GM12878 (cell line): ENCODE measurements around the gene GCFC2. TPM values are rescaled to one million over a fixed set of nuclear protein-coding genes. Genes with fewer than 3 reads are reported as not detected.

Source experiments
- ATAC-seq: fragments of 200-7000 bp; cut with Tn5 transposase; 3 replicates; pipeline ENCODE4 v1.9.1; 2020; ENCODE audit warnings: mild to moderate bottlenecking, moderate library complexity
- BruUV-seq: library from RNA; stranded (reverse); fragments of 400-500 nt; replicated peaks from 2 replicates; lab custom pipeline; 2021; lab: Mats Ljungman, UMichigan
- CTCF ChIA-PET: fragments of 300-600 bp; sonication (Branson Sonifier 250); formaldehyde crosslinking; extraction: SDS; loops from one replicate; lab custom pipeline; 2021; ENCODE audit warnings: inconsistent platforms; lab: Yijun Ruan, JAX
- POLR2A ChIA-PET: fragments of 350-600 bp; formaldehyde crosslinking; extraction: SDS; loops from one replicate; lab custom pipeline; 2021; ENCODE audit warnings: inconsistent platforms; lab: Charles Lee
- RAD21 ChIA-PET: fragments of 300-600 bp; sonication (Branson Sonifier 250); formaldehyde crosslinking; loops from one replicate; lab custom pipeline; 2023; ENCODE audit warnings: antibody characterized with exemption; ENCODE audit not compliant: unreplicated experiment; lab: Charles Lee
- SMC1A ChIA-PET: fragments of 300-600 bp; sonication (Branson Sonifier 250); formaldehyde crosslinking; loops from one replicate; lab custom pipeline; 2023; ENCODE audit not compliant: unreplicated experiment, uncharacterized antibody; lab: Charles Lee
- DNase-seq: peaks from one replicate; pipeline ENCODE4 v3.0.0-alpha.2; 2011; ENCODE audit warnings: low read depth, low spot score
- FAIRE-seq: peaks from 3 replicates; lab custom pipeline; 2011; peaks lifted over from hg19 to GRCh38; lab: Jason Lieb, UNC
- H2AFZ ChIP-seq: 2 replicates; pipeline ENCODE4 v1.6.0; 2011; ENCODE audit warnings: low read depth, low read length, control low read depth; ENCODE audit not compliant: control insufficient read depth
- H3K27ac ChIP-seq: 2 replicates; pipeline ENCODE4 v1.5.1; 2011; ENCODE audit warnings: control low read depth; ENCODE audit not compliant: control insufficient read depth, insufficient read depth
- H3K27me3 ChIP-seq, 2 experiments: replicated peaks in 1 of 2; 2 replicates each; pipeline versions ENCODE4 v1.6.0 to v1.6.1; 2011; ENCODE audit warnings: low read length in 1 of 2; ENCODE audit not compliant: control insufficient read depth in 2 of 2, insufficient read depth in 2 of 2
- H3K36me3 ChIP-seq, 2 experiments: 2 replicates each; pipeline ENCODE4 v1.5.1; 2011; ENCODE audit warnings: low read length in 1 of 2; ENCODE audit not compliant: control insufficient read depth in 2 of 2, insufficient read depth in 2 of 2
- H3K4me1 ChIP-seq: 2 replicates; pipeline ENCODE4 v1.6.1; 2011; ENCODE audit warnings: mild to moderate bottlenecking, low read length, moderate library complexity, mixed read lengths; ENCODE audit not compliant: control insufficient read depth, insufficient read depth
- H3K4me2 ChIP-seq: 2 replicates; pipeline ENCODE4 v1.6.0; 2011; ENCODE audit warnings: control low read depth; ENCODE audit not compliant: control insufficient read depth, insufficient read depth
- H3K4me3 ChIP-seq: fragments of 200-600 bp; sonication (generic); 2 replicates; pipeline ENCODE4 v1.5.1; 2016
- H3K79me2 ChIP-seq: 2 replicates; pipeline ENCODE4 v1.6.0; 2011; ENCODE audit warnings: low read length; ENCODE audit not compliant: control insufficient read depth, insufficient read depth
- H3K9ac ChIP-seq: 2 replicates; pipeline ENCODE4 v1.8.0; 2011; ENCODE audit warnings: low read length, control low read depth, mixed read lengths; ENCODE audit not compliant: control insufficient read depth, insufficient read depth
- H3K9me3 ChIP-seq: replicated peaks from 3 replicates; pipeline ENCODE4 v1.5.1; 2011; ENCODE audit warnings: mild to moderate bottlenecking, low read length; ENCODE audit not compliant: control insufficient read depth, insufficient read depth
- H4K20me1 ChIP-seq: 2 replicates; pipeline ENCODE4 v1.6.0; 2011; ENCODE audit not compliant: control insufficient read depth, insufficient read depth
- BRCA1 ChIP-seq: IDR thresholded peaks from 2 replicates; pipeline ENCODE4 v1.6.1; 2011; ENCODE audit warnings: low read depth, low read length, improper control_type of control experiment
- CBFB ChIP-seq: IDR thresholded peaks from 2 replicates; pipeline ENCODE4 v1.6.1; 2016; ENCODE audit warnings: antibody characterized with exemption, low read depth
- CBX5 ChIP-seq: sonication (generic); IDR thresholded peaks from 2 replicates; pipeline ENCODE4 v1.6.1; 2016; ENCODE audit warnings: low read depth, moderate library complexity, mild to moderate bottlenecking, inconsistent platforms
- IKZF2 ChIP-seq, 2 experiments: fragments of 450-650 bp; IDR thresholded peaks; 2 replicates each; pipeline ENCODE4 v1.6.1; 2017; ENCODE audit warnings: mild to moderate bottlenecking in 2 of 2, moderate library complexity in 2 of 2
- JUNB ChIP-seq: IDR thresholded peaks from 2 replicates; pipeline ENCODE4 v1.6.1; 2016; ENCODE audit warnings: antibody characterized with exemption, mild to moderate bottlenecking
- LARP7 ChIP-seq: fragments of 450-650 bp; IDR thresholded peaks from 2 replicates; pipeline ENCODE4 v1.6.1; 2017; ENCODE audit warnings: mild to moderate bottlenecking
- MYB ChIP-seq: fragments of 150-350 bp; IDR thresholded peaks from 2 replicates; pipeline ENCODE4 v1.6.1; 2014; ENCODE audit warnings: mild to moderate bottlenecking, low read depth, low read length, borderline replicate concordance
- RUNX3 ChIP-seq: IDR thresholded peaks from 2 replicates; pipeline ENCODE4 v1.6.1; 2012; ENCODE audit warnings: low read length, inconsistent platforms
- SREBF1 ChIP-seq: IDR thresholded peaks from 2 replicates; pipeline ENCODE4 v1.6.1; 2012; ENCODE audit warnings: mild to moderate bottlenecking, low read length
- SREBF2 ChIP-seq: IDR thresholded peaks from 2 replicates; pipeline ENCODE4 v1.6.1; 2012; ENCODE audit warnings: mild to moderate bottlenecking, low read length
- TARDBP ChIP-seq: IDR thresholded peaks from 2 replicates; pipeline ENCODE4 v1.6.1; 2016; ENCODE audit warnings: borderline replicate concordance
- ZNF622 ChIP-seq: fragments of 450-650 bp; IDR thresholded peaks from 2 replicates; pipeline ENCODE4 v1.6.1; 2017; ENCODE audit warnings: mild to moderate bottlenecking, inconsistent platforms
- ZZZ3 ChIP-seq: IDR thresholded peaks from 2 replicates; pipeline ENCODE4 v1.6.1; 2011; ENCODE audit warnings: low read depth; ENCODE audit not compliant: control insufficient read depth, insufficient read length
- WGBS: methylation state at CpG from one replicate; pipeline ENCODE4 v1.1.6; 2016; ENCODE audit warnings: low lambda C conversion rate; ENCODE audit not compliant: insufficient replicate concordance, insufficient coverage; ENCODE audit errors: missing lambda C conversion rate; 5-methylcytosine and 5-hydroxymethylcytosine counted together
- in situ Hi-C: fragments of 300-500 bp; cut with MboI; formaldehyde crosslinking; loops from 9 replicates; pipeline ENCODE4 v1.14.3; 2018; ENCODE audit warnings: mixed read lengths
- intact Hi-C: fragments of 100-400 bp; cut with micrococcal nuclease; formaldehyde crosslinking; loops from one replicate; pipeline ENCODE4 v1.14.2; 2022; ENCODE audit not compliant: unreplicated experiment
- polyA plus RNA-seq, 11 experiments: library from polyadenylated mRNA; depleted of rRNA in 4 of 11; unstranded in 6 of 11; stranded (reverse) in 5 of 11; fragments of >200 nt; fragmentation: Nextera tagmentation in 4 of 11; fragmentation: Illumina TruSeq in 1 of 11; extraction: Ambion mirVana in 4 of 11; extraction: Trizol in 1 of 11; gene quantifications; 1 replicate in 1 of 11; 2 replicates in 10 of 11; pipeline versions ENCODE4 v1.2.1 to v1.2.3, GENCODE V29; 2011 to 2016; ENCODE audit warnings: inconsistent platforms in 2 of 11, missing spikeins in 2 of 11, low read depth in 1 of 11
- total RNA-seq, 4 experiments: library from RNA; depleted of rRNA in 3 of 4; stranded (reverse); fragments of >200 nt in 3 of 4; fragmentation: Illumina TruSeq in 1 of 4; extraction: Trizol in 1 of 4; gene quantifications; 2 replicates each; pipeline versions ENCODE4 v1.2.1 to v1.2.3, GENCODE V29; 2013 to 2021
- TF ChIP-seq, protein P1 (sequence below): fragments of 450-650 bp; formaldehyde crosslinking; IDR thresholded peaks from 2 replicates; pipeline ENCODE4 v1.4.0; 2022; ENCODE audit warnings: mild to moderate bottlenecking, moderate library complexity
- TF ChIP-seq, protein P2 (sequence below): IDR thresholded peaks from 2 replicates; pipeline ENCODE4 v1.6.1; 2012; ENCODE audit warnings: low read length, inconsistent platforms
- TF ChIP-seq, protein P3 (sequence below): fragments of 450-650 bp; IDR thresholded peaks from 2 replicates; pipeline ENCODE4 v1.6.1; 2014; ENCODE audit warnings: mild to moderate bottlenecking

GCFC2 gene
- total and polyA plus RNA-seq, 10 of the 15 experiments (the other 5 are each of a cell fraction or from before 2014, with no cell fraction given): 15.5 to 36.5 (median 27.4) TPM

DNA sequence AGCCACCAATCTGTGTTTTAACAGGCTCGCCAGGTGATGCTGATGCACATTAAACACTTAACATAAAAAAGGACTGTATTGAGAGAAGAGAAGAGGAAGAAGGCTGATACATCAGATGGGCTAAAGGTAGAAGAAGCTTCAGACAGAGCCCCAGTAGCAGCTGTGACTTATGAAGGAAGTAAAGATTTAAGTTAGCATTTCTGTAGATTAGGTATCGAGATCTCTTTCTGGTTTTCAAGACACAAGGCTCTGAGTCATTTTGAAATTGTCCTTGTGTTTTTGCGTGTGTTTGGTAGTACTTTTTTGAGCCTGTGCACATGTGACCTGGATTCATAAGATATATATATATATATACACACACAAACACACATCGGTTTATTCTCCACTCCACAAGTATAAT is 40.6 kb upstream of the GCFC2 start:
- ChIA-PET CTCF (no interaction called here), SMC1A (interaction anchor here (1.0 kb wide), 1 partner anchor 17 kb away, joined by 3 read pairs; no protein-coding TSS in a partner anchor), POLR2A (no interaction called here), RAD21 (no interaction called here)
- ATAC-seq (peak; percentile 40; the same call in 2 of the 3 replicates), FAIRE-seq (no peak), DNase-seq (peak; percentile 16)
- no TSS peak for BruUV-seq
- peaks cover 11% of the 10 kb centered on the region for H3K4me1 ChIP-seq
- WGBS: 26% methylated on average over 4 of the region's 4 CpGs
- H3K9ac ChIP-seq: no peak overlapping the region
- no peak for TF ChIP-seq LARP7
- peak; percentile 14; the same call in 1 of the 2 replicates for TF ChIP-seq RUNX3
- TF ChIP-seq TARDBP: no peak
- no peak for TF ChIP-seq SREBF1
- no peak for TF ChIP-seq IKZF2 (IDR thresholded peaks at IDR 0.05)
- TF ChIP-seq CBX5: peak; percentile 53; the same call in 1 of the 2 replicates
- no peak for TF ChIP-seq ZZZ3
- TF ChIP-seq MYB: no peak
- TF ChIP-seq BRCA1: no peak
- TF ChIP-seq, protein P1, sequence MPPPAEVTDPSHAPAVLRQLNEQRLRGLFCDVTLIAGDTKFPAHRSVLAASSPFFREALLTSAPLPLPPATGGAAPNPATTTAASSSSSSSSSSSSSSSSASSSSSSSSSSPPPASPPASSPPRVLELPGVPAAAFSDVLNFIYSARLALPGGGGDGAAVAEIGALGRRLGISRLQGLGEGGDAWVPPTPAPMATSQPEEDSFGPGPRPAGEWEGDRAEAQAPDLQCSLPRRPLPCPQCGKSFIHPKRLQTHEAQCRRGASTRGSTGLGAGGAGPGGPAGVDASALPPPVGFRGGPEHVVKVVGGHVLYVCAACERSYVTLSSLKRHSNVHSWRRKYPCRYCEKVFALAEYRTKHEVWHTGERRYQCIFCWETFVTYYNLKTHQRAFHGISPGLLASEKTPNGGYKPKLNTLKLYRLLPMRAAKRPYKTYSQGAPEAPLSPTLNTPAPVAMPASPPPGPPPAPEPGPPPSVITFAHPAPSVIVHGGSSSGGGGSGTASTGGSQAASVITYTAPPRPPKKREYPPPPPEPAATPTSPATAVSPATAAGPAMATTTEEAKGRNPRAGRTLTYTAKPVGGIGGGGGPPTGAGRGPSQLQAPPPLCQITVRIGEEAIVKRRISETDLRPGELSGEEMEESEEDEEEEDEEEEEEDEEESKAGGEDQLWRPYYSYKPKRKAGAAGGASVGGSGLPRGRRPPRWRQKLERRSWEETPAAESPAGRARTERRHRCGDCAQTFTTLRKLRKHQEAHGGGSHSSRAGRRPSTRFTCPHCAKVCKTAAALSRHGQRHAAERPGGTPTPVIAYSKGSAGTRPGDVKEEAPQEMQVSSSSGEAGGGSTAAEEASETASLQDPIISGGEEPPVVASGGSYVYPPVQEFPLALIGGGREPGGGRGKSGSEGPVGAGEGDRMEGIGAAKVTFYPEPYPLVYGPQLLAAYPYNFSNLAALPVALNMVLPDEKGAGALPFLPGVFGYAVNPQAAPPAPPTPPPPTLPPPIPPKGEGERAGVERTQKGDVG (CRISPR knock-in tag): no peak
- no peak for TF ChIP-seq CBFB
- TF ChIP-seq, protein P2, sequence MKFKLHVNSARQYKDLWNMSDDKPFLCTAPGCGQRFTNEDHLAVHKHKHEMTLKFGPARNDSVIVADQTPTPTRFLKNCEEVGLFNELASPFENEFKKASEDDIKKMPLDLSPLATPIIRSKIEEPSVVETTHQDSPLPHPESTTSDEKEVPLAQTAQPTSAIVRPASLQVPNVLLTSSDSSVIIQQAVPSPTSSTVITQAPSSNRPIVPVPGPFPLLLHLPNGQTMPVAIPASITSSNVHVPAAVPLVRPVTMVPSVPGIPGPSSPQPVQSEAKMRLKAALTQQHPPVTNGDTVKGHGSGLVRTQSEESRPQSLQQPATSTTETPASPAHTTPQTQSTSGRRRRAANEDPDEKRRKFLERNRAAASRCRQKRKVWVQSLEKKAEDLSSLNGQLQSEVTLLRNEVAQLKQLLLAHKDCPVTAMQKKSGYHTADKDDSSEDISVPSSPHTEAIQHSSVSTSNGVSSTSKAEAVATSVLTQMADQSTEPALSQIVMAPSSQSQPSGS: peak; percentile 32; the same call in 1 of the 2 replicates
- TF ChIP-seq, protein P3, sequence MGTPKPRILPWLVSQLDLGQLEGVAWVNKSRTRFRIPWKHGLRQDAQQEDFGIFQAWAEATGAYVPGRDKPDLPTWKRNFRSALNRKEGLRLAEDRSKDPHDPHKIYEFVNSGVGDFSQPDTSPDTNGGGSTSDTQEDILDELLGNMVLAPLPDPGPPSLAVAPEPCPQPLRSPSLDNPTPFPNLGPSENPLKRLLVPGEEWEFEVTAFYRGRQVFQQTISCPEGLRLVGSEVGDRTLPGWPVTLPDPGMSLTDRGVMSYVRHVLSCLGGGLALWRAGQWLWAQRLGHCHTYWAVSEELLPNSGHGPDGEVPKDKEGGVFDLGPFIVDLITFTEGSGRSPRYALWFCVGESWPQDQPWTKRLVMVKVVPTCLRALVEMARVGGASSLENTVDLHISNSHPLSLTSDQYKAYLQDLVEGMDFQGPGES: no peak
- no peak for TF ChIP-seq ZNF622
- TF ChIP-seq JUNB: peak; percentile 30; the same call in 1 of the 2 replicates
- no peak for TF ChIP-seq SREBF2
- no peaks in the 10 kb centered on the region for H3K27me3 ChIP-seq
- H3K79me2 ChIP-seq: no peaks in the 10 kb centered on the region
- no peak overlapping the region for H2AFZ ChIP-seq
- in situ Hi-C loops: no loop called here
- H3K4me3 ChIP-seq: no peak overlapping the region
- intact Hi-C loops: no loop called here
- no peak overlapping the region for H3K4me2 ChIP-seq
- H3K27ac ChIP-seq: no peak overlapping the region
- H3K9me3 ChIP-seq: no peaks in the 10 kb centered on the region
- H4K20me1 ChIP-seq: no peaks in the 10 kb centered on the region
- H3K36me3 ChIP-seq: no peaks in the 10 kb centered on the region
